ENCODE measurements around the gene TPD52L2.

TPD52L2 gene

GRCh38 chr20:63889241-63890200, 24.5 kb downstream of the TPD52L2 start:
- Mint-ChIP-seq H3K9me3 (no peaks in the 10 kb centered on the region), H3K27ac (no peak overlapping the region), H3K27me3 (ENCODE audit: low read depth) (no peaks in the 10 kb centered on the region), H3K36me3 (ENCODE audit: low read depth) (peaks cover 25% of the 10 kb centered on the region), H3K4me3 (no peak overlapping the region), H3K4me1 (ENCODE audit: low read depth) (peaks cover 6% of the 10 kb centered on the region)

GRCh38 chr20:63890201-63890576, 25.1 kb downstream of the TPD52L2 start:
- peaks cover 6% of the 10 kb centered on the region for H3K4me1 Mint-ChIP-seq (ENCODE audit: low read depth)
- no peaks in the 10 kb centered on the region for H3K9me3 Mint-ChIP-seq
- H3K27me3 Mint-ChIP-seq (ENCODE audit: low read depth): no peaks in the 10 kb centered on the region
- no peak overlapping the region for H3K27ac Mint-ChIP-seq
- H3K36me3 Mint-ChIP-seq (ENCODE audit: low read depth): peaks cover 20% of the 10 kb centered on the region
- no peak overlapping the region for H3K4me3 Mint-ChIP-seq

DNA sequence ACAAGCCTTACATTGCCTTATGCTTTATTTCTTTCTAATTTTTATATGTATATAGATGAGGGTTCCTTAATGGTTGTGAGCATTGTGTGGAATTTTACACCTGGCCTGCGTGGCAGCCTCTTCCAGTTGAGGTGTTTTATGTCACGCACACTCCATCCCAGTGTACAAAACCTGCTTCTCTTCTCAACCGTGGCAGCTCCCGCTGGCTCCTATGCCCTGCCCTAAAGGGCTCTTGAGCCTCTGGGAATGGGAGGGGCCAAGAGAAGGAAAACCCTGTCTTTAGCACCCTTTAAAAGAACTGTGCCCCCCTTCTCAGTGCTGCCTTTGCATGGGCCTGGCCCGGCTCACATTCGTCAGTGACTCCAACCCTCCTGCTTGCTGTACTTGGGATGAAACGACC, 25.5 kb downstream of the TPD52L2 start:
- Mint-ChIP-seq H3K4me3 (no peak overlapping the region), H3K27me3 (ENCODE audit: low read depth) (no peaks in the 10 kb centered on the region), H3K9me3 (no peaks in the 10 kb centered on the region), H3K27ac (no peak overlapping the region), H3K4me1 (ENCODE audit: low read depth) (peaks cover 6% of the 10 kb centered on the region), H3K36me3 (ENCODE audit: low read depth) (peaks cover 20% of the 10 kb centered on the region)

DNA sequence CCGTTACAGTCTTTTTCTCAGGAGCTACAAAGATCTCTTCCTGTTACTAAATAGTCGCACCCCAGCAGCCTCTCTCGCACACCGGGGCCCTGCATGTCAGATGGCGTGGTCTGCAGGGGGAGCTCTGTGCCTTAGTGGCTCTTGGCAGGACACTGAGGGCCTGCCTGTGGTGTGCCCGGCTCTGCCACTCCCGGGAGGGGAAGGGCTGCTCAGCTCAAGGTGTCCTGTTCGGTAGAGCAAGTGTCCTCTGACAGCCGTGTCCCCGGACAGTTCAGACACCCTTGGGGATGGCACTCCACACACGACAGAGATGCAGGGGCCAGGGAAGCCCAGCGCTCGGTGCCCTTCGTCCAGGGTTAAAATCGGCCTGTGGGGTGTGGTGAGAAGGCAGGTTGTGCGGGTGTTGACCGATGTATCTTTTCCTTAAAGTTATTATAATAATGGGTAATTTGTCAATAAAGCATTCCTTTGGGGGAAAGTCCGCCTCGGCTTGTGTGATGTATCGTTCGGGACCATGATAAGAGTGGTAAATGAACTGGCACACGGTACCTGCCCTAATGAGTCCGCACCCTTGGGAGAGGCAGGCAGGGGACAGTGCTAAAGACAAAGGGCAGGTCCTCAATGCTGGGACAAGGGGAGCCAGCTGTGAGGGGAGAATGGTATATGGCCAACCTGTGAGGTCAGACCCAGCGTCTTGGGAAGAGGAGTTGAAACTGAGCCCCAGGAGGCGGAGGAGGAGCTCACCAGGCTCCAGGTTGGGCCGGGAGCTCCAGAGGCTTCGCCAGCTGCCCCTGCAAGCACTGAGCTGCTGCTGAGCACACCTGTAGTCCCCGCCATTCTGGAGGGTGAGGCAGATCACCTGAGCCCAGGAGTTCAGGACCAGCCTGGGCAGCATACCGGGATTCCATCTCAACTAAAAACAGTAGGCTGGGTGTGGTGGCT, 26.3 kb downstream of the TPD52L2 start:
- peaks cover 25% of the 10 kb centered on the region for H3K36me3 Mint-ChIP-seq (ENCODE audit: low read depth)
- no peaks in the 10 kb centered on the region for H3K27me3 Mint-ChIP-seq (ENCODE audit: low read depth)
- peaks cover 12% of the 10 kb centered on the region for H3K4me1 Mint-ChIP-seq (ENCODE audit: low read depth)
- H3K27ac Mint-ChIP-seq: no peak overlapping the region
- no peaks in the 10 kb centered on the region for H3K9me3 Mint-ChIP-seq
- no peak overlapping the region for H3K4me3 Mint-ChIP-seq

DNA sequence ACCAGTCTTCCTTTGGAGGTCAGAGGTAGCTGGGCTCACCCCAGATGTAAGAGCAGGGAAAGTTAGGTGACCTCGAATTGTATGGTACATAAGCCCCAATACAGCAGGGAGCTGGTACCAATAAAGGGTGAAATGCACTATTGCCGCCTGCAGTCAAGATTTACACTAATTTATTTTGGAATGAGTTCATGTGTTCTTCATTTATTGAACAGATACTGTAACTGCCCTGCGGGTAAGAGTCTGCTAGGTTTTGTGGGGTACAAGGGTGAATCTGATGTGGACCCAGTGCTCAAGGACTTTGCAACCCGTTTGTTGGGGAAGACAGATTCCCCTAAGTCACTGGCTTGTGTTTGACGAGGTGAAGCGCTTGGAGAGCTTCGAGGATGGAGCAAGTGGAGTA, 27.3 kb downstream of the TPD52L2 start:
- Mint-ChIP-seq H3K4me3 (no peak overlapping the region), H3K36me3 (ENCODE audit: low read depth) (peaks cover 27% of the 10 kb centered on the region), H3K27ac (no peak overlapping the region), H3K27me3 (ENCODE audit: low read depth) (no peaks in the 10 kb centered on the region), H3K4me1 (ENCODE audit: low read depth) (peaks cover 19% of the 10 kb centered on the region), H3K9me3 (no peaks in the 10 kb centered on the region)

GRCh38 chr20:63893999-63894357, 28.9 kb downstream of the TPD52L2 start:
- Mint-ChIP-seq H3K27ac (peak overlapping the region; percentile 62), H3K27me3 (ENCODE audit: low read depth) (no peaks in the 10 kb centered on the region), H3K9me3 (no peaks in the 10 kb centered on the region), H3K4me1 (ENCODE audit: low read depth) (peaks cover 31% of the 10 kb centered on the region), H3K36me3 (ENCODE audit: low read depth) (peaks cover 30% of the 10 kb centered on the region), H3K4me3 (peak overlapping the region; percentile 80)

DNA sequence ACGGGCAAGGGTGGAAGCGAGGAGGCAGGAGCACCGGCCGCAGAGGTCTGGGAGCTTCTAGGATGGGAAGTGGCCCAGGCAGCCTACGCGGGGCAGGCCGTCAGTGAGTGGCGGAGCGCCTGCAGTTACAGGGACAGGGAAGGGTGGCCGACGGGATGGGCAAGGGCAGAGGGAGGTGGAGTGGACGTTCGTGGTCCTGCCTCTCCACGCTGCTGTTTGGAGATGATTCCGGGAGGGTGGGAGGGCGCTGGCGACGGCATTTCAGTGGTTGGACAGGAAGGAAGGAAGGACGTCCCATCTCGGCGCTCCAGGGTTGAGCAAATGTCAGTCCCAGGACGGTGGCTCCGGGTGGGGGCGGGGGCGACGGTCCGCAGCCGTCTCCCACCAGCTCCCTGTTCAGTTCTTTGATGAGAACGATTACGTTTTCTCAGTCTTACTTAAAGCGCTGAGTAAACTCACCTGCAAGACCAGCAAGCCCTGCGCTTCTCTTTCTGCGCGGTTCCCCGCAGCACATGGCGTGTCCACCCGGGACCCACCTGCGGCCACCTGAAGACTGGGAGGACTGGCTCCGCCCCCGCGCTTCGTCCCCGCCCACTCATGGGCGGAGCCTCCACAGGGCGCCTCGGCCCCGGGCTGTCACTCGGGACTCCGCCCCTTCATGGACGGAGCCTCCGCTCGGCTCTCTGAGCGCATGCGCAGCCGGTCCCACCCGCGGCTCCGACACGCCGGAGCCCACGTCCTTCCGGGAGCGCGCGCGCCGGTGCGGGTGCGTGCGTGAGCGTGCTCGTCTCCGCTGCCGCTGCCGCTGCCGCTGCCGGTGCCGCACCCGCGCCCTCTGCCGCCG, 29.5 kb downstream of the TPD52L2 start, which contains the start of gene DNAJC5:
TSS of gene DNAJC5 (plus strand) at position 769 of the 844 bp plus-strand sequence. CDS start 33,220 bp downstream, outside the sequence.
- no peaks in the 10 kb centered on the region for H3K27me3 Mint-ChIP-seq (ENCODE audit: low read depth)
- H3K36me3 Mint-ChIP-seq (ENCODE audit: low read depth): peaks cover 24% of the 10 kb centered on the region
- H3K9me3 Mint-ChIP-seq: no peaks in the 10 kb centered on the region
- H3K4me3 Mint-ChIP-seq: peak within 1 kb of the TSS; percentile 91
- H3K4me1 Mint-ChIP-seq (ENCODE audit: low read depth): peaks cover 34% of the 10 kb centered on the region
- peak within 1 kb of the TSS; percentile 95 for H3K27ac Mint-ChIP-seq

DNA sequence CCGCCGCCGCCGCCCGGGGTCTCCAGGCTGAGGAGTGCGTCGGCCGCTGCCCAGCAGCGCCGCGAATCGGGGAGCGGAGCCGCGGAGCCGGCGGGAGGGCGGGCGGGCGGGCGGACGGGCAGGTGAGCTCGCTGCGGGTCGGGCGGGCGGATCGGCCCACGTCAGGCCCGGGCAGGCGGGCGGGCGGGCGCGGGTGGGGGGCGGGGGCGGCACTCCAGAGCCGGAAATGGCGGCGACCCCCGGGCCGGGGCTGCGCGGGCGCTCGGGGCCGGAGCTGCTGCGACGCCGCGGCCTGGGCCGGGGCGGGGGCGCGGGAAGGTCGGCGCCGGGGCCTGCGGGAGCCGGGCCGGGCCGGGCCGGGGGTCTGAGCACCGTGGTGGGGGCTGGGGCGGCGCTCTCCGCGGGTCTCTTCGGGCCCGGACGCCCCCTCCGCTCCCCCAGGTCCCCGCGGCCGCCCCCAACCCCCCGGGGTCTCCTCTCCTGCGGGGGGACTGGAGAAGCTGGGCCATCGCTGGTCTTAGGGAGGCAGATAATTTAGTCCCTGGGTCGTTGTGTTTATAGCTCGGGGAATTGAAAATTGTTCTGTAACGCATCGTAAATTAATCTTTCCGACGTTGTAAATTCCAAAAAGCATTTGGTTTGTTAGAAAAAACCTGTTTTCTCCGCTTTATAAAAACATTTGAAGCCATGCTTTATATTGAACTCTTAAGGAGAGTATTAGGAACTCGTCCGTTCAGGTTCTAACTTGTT, 30.3 kb downstream of the TPD52L2 start:
- peaks cover 34% of the 10 kb centered on the region for H3K4me1 Mint-ChIP-seq (ENCODE audit: low read depth)
- H3K27ac Mint-ChIP-seq: peak overlapping the region; percentile 95
- peaks cover 18% of the 10 kb centered on the region for H3K36me3 Mint-ChIP-seq (ENCODE audit: low read depth)
- H3K9me3 Mint-ChIP-seq: no peaks in the 10 kb centered on the region
- H3K27me3 Mint-ChIP-seq (ENCODE audit: low read depth): no peaks in the 10 kb centered on the region
- H3K4me3 Mint-ChIP-seq: peak overlapping the region; percentile 91

DNA sequence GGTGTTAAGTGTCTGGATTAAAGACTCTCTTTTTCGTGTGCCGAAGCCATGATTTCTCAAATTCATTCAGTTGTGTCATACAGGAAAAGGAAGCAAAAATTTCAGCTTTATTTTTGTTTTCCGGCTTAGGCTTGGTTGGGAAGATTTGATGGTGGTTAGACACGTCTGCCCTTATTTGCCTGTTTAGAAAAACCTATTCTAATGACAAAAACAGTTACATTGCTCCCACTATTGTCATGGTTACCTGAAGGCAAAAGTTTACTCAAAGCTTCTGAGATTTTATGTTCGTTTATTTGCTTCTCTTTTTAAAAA, 30.8 kb downstream of the TPD52L2 start:
- peak overlapping the region; percentile 95 for H3K27ac Mint-ChIP-seq
- H3K4me3 Mint-ChIP-seq: peak overlapping the region; percentile 91
- H3K9me3 Mint-ChIP-seq: no peaks in the 10 kb centered on the region
- peaks cover 18% of the 10 kb centered on the region for H3K36me3 Mint-ChIP-seq (ENCODE audit: low read depth)
- H3K27me3 Mint-ChIP-seq (ENCODE audit: low read depth): no peaks in the 10 kb centered on the region
- peaks cover 37% of the 10 kb centered on the region for H3K4me1 Mint-ChIP-seq (ENCODE audit: low read depth)

DNA sequence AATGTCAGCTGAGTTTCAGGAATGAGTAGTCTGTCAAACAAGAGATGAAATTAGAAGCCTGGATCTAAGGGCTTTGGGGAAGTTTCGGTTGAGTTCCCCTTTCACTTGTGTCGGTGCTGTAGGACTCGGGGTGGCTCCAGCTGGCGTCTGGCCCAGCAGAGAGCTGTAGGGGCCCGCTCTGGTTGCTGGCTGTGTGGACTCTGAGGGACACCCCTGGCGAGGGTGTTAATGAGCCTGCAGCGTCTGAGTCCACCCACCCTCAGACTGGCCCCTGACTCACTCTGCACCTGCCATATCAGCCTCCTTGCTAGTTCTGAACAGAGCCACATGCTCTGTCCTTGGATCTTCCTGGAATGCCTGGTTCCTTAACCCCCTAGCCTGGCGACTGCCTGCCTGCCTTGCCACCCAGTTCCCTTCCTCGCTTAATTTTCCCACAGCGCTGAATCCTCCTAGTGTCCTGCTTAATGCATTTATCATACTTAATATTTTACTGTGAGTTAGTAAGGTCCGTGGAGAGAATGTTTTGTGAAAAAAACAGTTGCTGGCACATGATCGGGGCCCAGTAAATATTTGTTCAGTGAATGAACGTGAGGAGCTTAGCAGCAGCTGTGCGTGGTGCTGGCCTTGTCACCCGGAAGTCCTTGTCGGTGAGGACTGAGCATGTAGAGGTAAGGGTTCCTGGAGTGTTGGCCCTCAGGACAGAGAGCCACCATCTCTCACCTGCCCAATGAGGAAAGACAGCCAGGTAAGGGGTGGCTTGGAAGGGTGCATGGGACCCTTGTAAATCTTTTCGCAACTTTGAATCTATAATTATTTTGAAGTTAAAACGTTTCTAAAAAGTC, 31.4 kb downstream of the TPD52L2 start:
- Mint-ChIP-seq H3K27ac (peak overlapping the region; percentile 95), H3K4me3 (peak overlapping the region; percentile 91), H3K9me3 (no peaks in the 10 kb centered on the region), H3K4me1 (ENCODE audit: low read depth) (peaks cover 39% of the 10 kb centered on the region), H3K27me3 (ENCODE audit: low read depth) (no peaks in the 10 kb centered on the region), H3K36me3 (ENCODE audit: low read depth) (peaks cover 16% of the 10 kb centered on the region)

GRCh38 chr20:63897978-63898561, 33.0 kb downstream of the TPD52L2 start:
- Mint-ChIP-seq H3K27ac (peak overlapping the region; percentile 47), H3K4me3 (peak overlapping the region; percentile 53), H3K4me1 (ENCODE audit: low read depth) (peaks cover 44% of the 10 kb centered on the region), H3K27me3 (ENCODE audit: low read depth) (no peaks in the 10 kb centered on the region), H3K9me3 (no peaks in the 10 kb centered on the region), H3K36me3 (ENCODE audit: low read depth) (peaks cover 21% of the 10 kb centered on the region)

- no peaks in the 10 kb centered on the region for H3K27me3 Mint-ChIP-seq (ENCODE audit: low read depth)
- H3K9me3 Mint-ChIP-seq: no peaks in the 10 kb centered on the region
- no peak overlapping the region for H3K4me3 Mint-ChIP-seq
- peaks cover 44% of the 10 kb centered on the region for H3K4me1 Mint-ChIP-seq (ENCODE audit: low read depth)
- peak overlapping the region; percentile 55 for H3K27ac Mint-ChIP-seq
- peaks cover 21% of the 10 kb centered on the region for H3K36me3 Mint-ChIP-seq (ENCODE audit: low read depth)
These were observed 34.0 kb downstream of the TPD52L2 start for GRCh38 chr20:63898882-63899558.
